ENCODE results near the gene NPC1L1. TPM values are rescaled to one million over a fixed set of nuclear protein-coding genes. Genes with fewer than 3 reads are reported as not detected.

Gene NPC1L1
- polyA plus RNA-seq, 1 donor from 2014 or later = not detected

GRCh38 chr7:44489955-44490350 lies 51.2 kb downstream of the NPC1L1 start:
- no peaks in the 10 kb centered on the region for H3K36me3 ChIP-seq (ENCODE audit: insufficient read depth, low read length)
- H2AFZ ChIP-seq (ENCODE audit: low read depth, low read length) = peak overlapping the region; percentile 79
- H3K27ac ChIP-seq (ENCODE audit: low read length) = peak overlapping the region; percentile 91
- H3K9me3 ChIP-seq (ENCODE audit: low read length) = no peaks in the 10 kb centered on the region
- H3F3A ChIP-seq (ENCODE audit: insufficient read depth, low read length, poor library complexity, severe bottlenecking) = no peaks in the 10 kb centered on the region
- H3K9me2 ChIP-seq (ENCODE audit: insufficient read depth, low read length) = no peaks in the 10 kb centered on the region
- H3K4me2 ChIP-seq (ENCODE audit: low read length) = peak overlapping the region; percentile 91
- H4K20me1 ChIP-seq (ENCODE audit: insufficient read depth) = no peaks in the 10 kb centered on the region
- H3K4me3 ChIP-seq (ENCODE audit: low read length) = peak overlapping the region; percentile 84
- H3K27me3 ChIP-seq (ENCODE audit: insufficient read depth, low read depth, low read length) = no peaks in the 10 kb centered on the region
- peak overlapping the region; percentile 88 for H3K9ac ChIP-seq (ENCODE audit: low read length)
- H3K79me2 ChIP-seq (replicated peaks; ENCODE audit: insufficient read depth, low read length) = peaks cover 41% of the 10 kb centered on the region
- no peak for TF ChIP-seq MXI1 (conservative IDR thresholded peaks at IDR 0.05; ENCODE audit: poor library complexity, severe bottlenecking)
- no peak for TF ChIP-seq SMC3 (conservative IDR thresholded peaks at IDR 0.05; ENCODE audit: poor library complexity)
- TF ChIP-seq, protein P1, sequence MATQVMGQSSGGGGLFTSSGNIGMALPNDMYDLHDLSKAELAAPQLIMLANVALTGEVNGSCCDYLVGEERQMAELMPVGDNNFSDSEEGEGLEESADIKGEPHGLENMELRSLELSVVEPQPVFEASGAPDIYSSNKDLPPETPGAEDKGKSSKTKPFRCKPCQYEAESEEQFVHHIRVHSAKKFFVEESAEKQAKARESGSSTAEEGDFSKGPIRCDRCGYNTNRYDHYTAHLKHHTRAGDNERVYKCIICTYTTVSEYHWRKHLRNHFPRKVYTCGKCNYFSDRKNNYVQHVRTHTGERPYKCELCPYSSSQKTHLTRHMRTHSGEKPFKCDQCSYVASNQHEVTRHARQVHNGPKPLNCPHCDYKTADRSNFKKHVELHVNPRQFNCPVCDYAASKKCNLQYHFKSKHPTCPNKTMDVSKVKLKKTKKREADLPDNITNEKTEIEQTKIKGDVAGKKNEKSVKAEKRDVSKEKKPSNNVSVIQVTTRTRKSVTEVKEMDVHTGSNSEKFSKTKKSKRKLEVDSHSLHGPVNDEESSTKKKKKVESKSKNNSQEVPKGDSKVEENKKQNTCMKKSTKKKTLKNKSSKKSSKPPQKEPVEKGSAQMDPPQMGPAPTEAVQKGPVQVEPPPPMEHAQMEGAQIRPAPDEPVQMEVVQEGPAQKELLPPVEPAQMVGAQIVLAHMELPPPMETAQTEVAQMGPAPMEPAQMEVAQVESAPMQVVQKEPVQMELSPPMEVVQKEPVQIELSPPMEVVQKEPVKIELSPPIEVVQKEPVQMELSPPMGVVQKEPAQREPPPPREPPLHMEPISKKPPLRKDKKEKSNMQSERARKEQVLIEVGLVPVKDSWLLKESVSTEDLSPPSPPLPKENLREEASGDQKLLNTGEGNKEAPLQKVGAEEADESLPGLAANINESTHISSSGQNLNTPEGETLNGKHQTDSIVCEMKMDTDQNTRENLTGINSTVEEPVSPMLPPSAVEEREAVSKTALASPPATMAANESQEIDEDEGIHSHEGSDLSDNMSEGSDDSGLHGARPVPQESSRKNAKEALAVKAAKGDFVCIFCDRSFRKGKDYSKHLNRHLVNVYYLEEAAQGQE (IDR thresholded peaks at IDR 0.05; ENCODE audit: borderline replicate concordance) = no peak

GRCh38 chr7:44488955-44489354 lies 52.2 kb downstream of the NPC1L1 start:
- Histone ChIP-seq H3K4me3 (ENCODE audit: low read length) (peak overlapping the region; percentile 84), H3K27ac (ENCODE audit: low read length) (no peak overlapping the region), H3K9ac (ENCODE audit: low read length) (peak overlapping the region; percentile 88), H4K20me1 (ENCODE audit: insufficient read depth) (no peaks in the 10 kb centered on the region), H3F3A (ENCODE audit: insufficient read depth, low read length, poor library complexity, severe bottlenecking) (no peaks in the 10 kb centered on the region), H3K36me3 (ENCODE audit: insufficient read depth, low read length) (peaks cover 7% of the 10 kb centered on the region), H2AFZ (ENCODE audit: low read depth, low read length) (no peak overlapping the region), H3K9me3 (ENCODE audit: low read length) (no peaks in the 10 kb centered on the region), H3K79me2 (replicated peaks; ENCODE audit: insufficient read depth, low read length) (peaks cover 42% of the 10 kb centered on the region), H3K9me2 (ENCODE audit: insufficient read depth, low read length) (no peaks in the 10 kb centered on the region), H3K27me3 (ENCODE audit: insufficient read depth, low read depth, low read length) (no peaks in the 10 kb centered on the region), H3K4me2 (ENCODE audit: low read length) (peak overlapping the region; percentile 91)
- TF ChIP-seq EZH2 (IDR thresholded peaks at IDR 0.05; ENCODE audit: borderline replicate concordance, insufficient read depth, low read length, poor library complexity, severe bottlenecking) (no peak), MXI1 (conservative IDR thresholded peaks at IDR 0.05; ENCODE audit: poor library complexity, severe bottlenecking) (no peak), SMC3 (conservative IDR thresholded peaks at IDR 0.05; ENCODE audit: poor library complexity) (no peak), POLR2AphosphoS5 (IDR thresholded peaks at IDR 0.05) (no peak), TAF1 (IDR thresholded peaks at IDR 0.05; ENCODE audit: low read depth) (no peak), EP300 (conservative IDR thresholded peaks at IDR 0.05; ENCODE audit: poor library complexity, severe bottlenecking) (no peak), RAD21 (conservative IDR thresholded peaks at IDR 0.05) (no peak)
- TF ChIP-seq, protein P1 (IDR thresholded peaks at IDR 0.05; ENCODE audit: borderline replicate concordance) = no peak
- TF ChIP-seq, protein P2, sequence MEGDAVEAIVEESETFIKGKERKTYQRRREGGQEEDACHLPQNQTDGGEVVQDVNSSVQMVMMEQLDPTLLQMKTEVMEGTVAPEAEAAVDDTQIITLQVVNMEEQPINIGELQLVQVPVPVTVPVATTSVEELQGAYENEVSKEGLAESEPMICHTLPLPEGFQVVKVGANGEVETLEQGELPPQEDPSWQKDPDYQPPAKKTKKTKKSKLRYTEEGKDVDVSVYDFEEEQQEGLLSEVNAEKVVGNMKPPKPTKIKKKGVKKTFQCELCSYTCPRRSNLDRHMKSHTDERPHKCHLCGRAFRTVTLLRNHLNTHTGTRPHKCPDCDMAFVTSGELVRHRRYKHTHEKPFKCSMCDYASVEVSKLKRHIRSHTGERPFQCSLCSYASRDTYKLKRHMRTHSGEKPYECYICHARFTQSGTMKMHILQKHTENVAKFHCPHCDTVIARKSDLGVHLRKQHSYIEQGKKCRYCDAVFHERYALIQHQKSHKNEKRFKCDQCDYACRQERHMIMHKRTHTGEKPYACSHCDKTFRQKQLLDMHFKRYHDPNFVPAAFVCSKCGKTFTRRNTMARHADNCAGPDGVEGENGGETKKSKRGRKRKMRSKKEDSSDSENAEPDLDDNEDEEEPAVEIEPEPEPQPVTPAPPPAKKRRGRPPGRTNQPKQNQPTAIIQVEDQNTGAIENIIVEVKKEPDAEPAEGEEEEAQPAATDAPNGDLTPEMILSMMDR (IDR thresholded peaks at IDR 0.05; ENCODE audit: poor library complexity, severe bottlenecking) = no peak

Data from neural cell (in vitro differentiated cells).